ENCODE measurements around the gene WNT7B. TPM values are rescaled to one million over a fixed set of nuclear protein-coding genes. Genes with fewer than 3 reads are reported as not detected.

WNT7B gene
- total RNA-seq, 1 donor from 2014 or later: 5.4 TPM

GRCh38 chr22:45958971-45959370 lies 18.0 kb downstream of the WNT7B start:
- Histone ChIP-seq H3K36me3 (no peaks in the 10 kb centered on the region), H3K9me3 (no peaks in the 10 kb centered on the region), H3K27me3 (no peaks in the 10 kb centered on the region), H3K4me1 (no peaks in the 10 kb centered on the region), H3K4me3 (no peak overlapping the region), H3K27ac (no peak overlapping the region)
- no peak for ATAC-seq
- intact Hi-C loops (cut with DNase I): no loop called here
- no peak for DNase-seq
- no peak for TF ChIP-seq CTCF (IDR thresholded peaks at IDR 0.05)

- ATAC-seq (no peak), DNase-seq (no peak)
- peaks cover under 1% of the 10 kb centered on the region for H3K27me3 ChIP-seq
- no peaks in the 10 kb centered on the region for H3K9me3 ChIP-seq
- no peaks in the 10 kb centered on the region for H3K4me1 ChIP-seq
- intact Hi-C loops (cut with DNase I): no loop called here
- no peak overlapping the region for H3K4me3 ChIP-seq
- TF ChIP-seq CTCF (IDR thresholded peaks at IDR 0.05): no peak
- no peaks in the 10 kb centered on the region for H3K36me3 ChIP-seq
- no peak overlapping the region for H3K27ac ChIP-seq
Measured at GRCh38 chr22:45957826-45958225, 19.1 kb downstream of the WNT7B start.

- H3K9me3 ChIP-seq: no peaks in the 10 kb centered on the region
- H3K36me3 ChIP-seq: no peaks in the 10 kb centered on the region
- DNase-seq: no peak
- peaks cover 8% of the 10 kb centered on the region for H3K27me3 ChIP-seq
- no peak for ATAC-seq
- H3K27ac ChIP-seq: no peak overlapping the region
- TF ChIP-seq CTCF (IDR thresholded peaks at IDR 0.05): no peak
- intact Hi-C loops (cut with DNase I): no loop called here
- H3K4me3 ChIP-seq: no peak overlapping the region
- no peaks in the 10 kb centered on the region for H3K4me1 ChIP-seq
Measured at GRCh38 chr22:45953178-45953577, 23.8 kb downstream of the WNT7B start.

- no peak overlapping the region for H3K27ac ChIP-seq
- intact Hi-C loops (cut with DNase I): no loop called here
- no peak overlapping the region for H3K4me3 ChIP-seq
- no peaks in the 10 kb centered on the region for H3K9me3 ChIP-seq
- ATAC-seq (no peak), DNase-seq (no peak)
- no peak for TF ChIP-seq CTCF (IDR thresholded peaks at IDR 0.05)
- no peaks in the 10 kb centered on the region for H3K36me3 ChIP-seq
- peaks cover 8% of the 10 kb centered on the region for H3K27me3 ChIP-seq
- H3K4me1 ChIP-seq: no peaks in the 10 kb centered on the region
Measured at GRCh38 chr22:45952553-45952952, 24.4 kb downstream of the WNT7B start.

GRCh38 chr22:45952151-45952550 lies 24.8 kb downstream of the WNT7B start:
- no peaks in the 10 kb centered on the region for H3K9me3 ChIP-seq
- peaks cover 8% of the 10 kb centered on the region for H3K27me3 ChIP-seq
- intact Hi-C loops (cut with DNase I): no loop called here
- TF ChIP-seq CTCF (IDR thresholded peaks at IDR 0.05): no peak
- DNase-seq: no peak
- ATAC-seq: no peak
- H3K4me3 ChIP-seq: no peak overlapping the region
- no peak overlapping the region for H3K27ac ChIP-seq
- no peaks in the 10 kb centered on the region for H3K4me1 ChIP-seq
- no peaks in the 10 kb centered on the region for H3K36me3 ChIP-seq

- Histone ChIP-seq H3K27me3 (peaks cover 8% of the 10 kb centered on the region), H3K27ac (no peak overlapping the region), H3K4me1 (no peaks in the 10 kb centered on the region), H3K4me3 (no peak overlapping the region), H3K9me3 (no peaks in the 10 kb centered on the region), H3K36me3 (no peaks in the 10 kb centered on the region)
- no peak for TF ChIP-seq CTCF (IDR thresholded peaks at IDR 0.05)
- intact Hi-C loops (cut with DNase I): no loop called here
- ATAC-seq (no peak), DNase-seq (no peak)
Measured at GRCh38 chr22:45949891-45950290, 27.1 kb downstream of the WNT7B start.
